MM.1S (cell line): ENCODE measurements around the gene ICAM3.

Source experiments
- EZH2 ChIP-seq: fragments of 300-600 bp; sonication (generic); optimal IDR thresholded peaks from 2 replicates; pipeline ENCODE3; 2017; ENCODE audit warnings: low read depth, mild to moderate bottlenecking, antibody characterized with exemption, low read length, mixed read lengths
- TF ChIP-seq, protein P1 (sequence below): fragments of 300-600 bp; sonication (generic); IDR thresholded peaks from 2 replicates; pipeline ENCODE4 v1.5.1; 2016; ENCODE audit warnings: antibody characterized with exemption, low read length, mixed read lengths

DNA sequence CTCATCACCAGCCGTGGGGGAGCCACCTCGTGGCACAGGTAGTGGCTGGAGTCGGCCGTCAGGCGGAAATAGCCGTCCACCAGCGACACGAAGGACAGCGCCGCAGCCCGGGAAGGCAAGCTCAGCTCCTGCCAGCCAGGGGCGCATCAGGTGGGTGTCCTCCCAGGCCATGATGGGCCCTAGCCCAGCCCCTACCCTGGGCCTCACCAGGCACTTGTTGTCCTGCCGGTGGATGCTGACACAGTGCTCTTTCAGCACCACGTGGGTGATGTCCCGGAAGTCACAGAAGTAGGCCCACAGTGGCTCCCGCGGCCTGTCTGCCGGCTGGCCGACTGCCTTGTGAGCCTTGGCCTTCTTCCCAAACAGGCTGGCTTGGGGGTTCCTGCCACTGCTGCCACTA is 25.2 kb upstream of the ICAM3 start:
- TF ChIP-seq, protein P1, sequence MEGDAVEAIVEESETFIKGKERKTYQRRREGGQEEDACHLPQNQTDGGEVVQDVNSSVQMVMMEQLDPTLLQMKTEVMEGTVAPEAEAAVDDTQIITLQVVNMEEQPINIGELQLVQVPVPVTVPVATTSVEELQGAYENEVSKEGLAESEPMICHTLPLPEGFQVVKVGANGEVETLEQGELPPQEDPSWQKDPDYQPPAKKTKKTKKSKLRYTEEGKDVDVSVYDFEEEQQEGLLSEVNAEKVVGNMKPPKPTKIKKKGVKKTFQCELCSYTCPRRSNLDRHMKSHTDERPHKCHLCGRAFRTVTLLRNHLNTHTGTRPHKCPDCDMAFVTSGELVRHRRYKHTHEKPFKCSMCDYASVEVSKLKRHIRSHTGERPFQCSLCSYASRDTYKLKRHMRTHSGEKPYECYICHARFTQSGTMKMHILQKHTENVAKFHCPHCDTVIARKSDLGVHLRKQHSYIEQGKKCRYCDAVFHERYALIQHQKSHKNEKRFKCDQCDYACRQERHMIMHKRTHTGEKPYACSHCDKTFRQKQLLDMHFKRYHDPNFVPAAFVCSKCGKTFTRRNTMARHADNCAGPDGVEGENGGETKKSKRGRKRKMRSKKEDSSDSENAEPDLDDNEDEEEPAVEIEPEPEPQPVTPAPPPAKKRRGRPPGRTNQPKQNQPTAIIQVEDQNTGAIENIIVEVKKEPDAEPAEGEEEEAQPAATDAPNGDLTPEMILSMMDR: no peak
- no peak for TF ChIP-seq EZH2
